H1 (cell line): Measurements from ENCODE around the gene RELN. TPM values are rescaled to one million over a fixed set of nuclear protein-coding genes. Genes with fewer than 3 reads are reported as not detected.

ENCODE experiments used
- CTCF ChIA-PET: fragments of 300-600 bp; sonication (Branson Sonifier 250); formaldehyde crosslinking; loops from one replicate; lab custom pipeline; 2021; ENCODE audit not compliant: partially characterized antibody; lab: Charles Lee
- POLR2A ChIA-PET: fragments of 300-600 bp; sonication (Branson Sonifier 250); formaldehyde crosslinking; loops from one replicate; lab custom pipeline; 2021; ENCODE audit warnings: inconsistent platforms; ENCODE audit not compliant: partially characterized antibody; lab: Charles Lee
- DNase-seq, 2 experiments: peaks; one replicate each; pipeline versions ENCODE4 v3.0.0 to v3.0.0-alpha.2; 2010 to 2022; ENCODE audit warnings: low spot score in 2 of 2, low read depth in 1 of 2, mixed read lengths in 1 of 2
- FAIRE-seq: peaks from 2 replicates; lab custom pipeline; 2011; peaks lifted over from hg19 to GRCh38; lab: Jason Lieb, UNC
- H2AFZ ChIP-seq: 2 replicates; pipeline ENCODE4 v1.8.1; 2012; ENCODE audit warnings: low read length, inconsistent platforms
- H2AK5ac ChIP-seq: 2 replicates; pipeline ENCODE4 v1.6.1; 2013; ENCODE audit warnings: low read depth, low read length
- H2BK120ac ChIP-seq: replicated peaks from 2 replicates; pipeline ENCODE3; 2013; ENCODE audit warnings: low read depth, low read length, inconsistent platforms
- H2BK12ac ChIP-seq: 2 replicates; pipeline ENCODE4 v1.6.1; 2013; ENCODE audit warnings: low read depth, low read length
- H2BK15ac ChIP-seq: 2 replicates; pipeline ENCODE4 v1.6.1; 2013; ENCODE audit warnings: low read length
- H2BK20ac ChIP-seq: 2 replicates; pipeline ENCODE4 v1.6.1; 2013; ENCODE audit warnings: low read length
- H2BK5ac ChIP-seq: 2 replicates; pipeline ENCODE4 v1.6.1; 2013; ENCODE audit warnings: low read depth, low read length
- H3K14ac ChIP-seq: 2 replicates; pipeline ENCODE4 v1.6.1; 2013; ENCODE audit warnings: inconsistent platforms; ENCODE audit not compliant: insufficient read length
- H3K18ac ChIP-seq: 2 replicates; pipeline ENCODE4 v1.6.1; 2013; ENCODE audit warnings: low read length; ENCODE audit errors: extremely low read depth
- H3K23ac ChIP-seq: 2 replicates; pipeline ENCODE4 v1.6.1; 2013; ENCODE audit warnings: inconsistent platforms; ENCODE audit not compliant: insufficient read length
- H3K23me2 ChIP-seq: 2 replicates; pipeline ENCODE4 v1.6.1; 2013; ENCODE audit warnings: low read depth, low read length
- H3K27ac ChIP-seq: 2 replicates; pipeline ENCODE4 v1.6.1; 2011; ENCODE audit warnings: low read depth, low read length, inconsistent platforms
- H3K27me3 ChIP-seq, 4 experiments: replicated peaks in 1 of 4; 1 replicate in 1 of 4; 2 replicates in 3 of 4; pipeline versions ENCODE4 v1.6.1 to v1.8.1; 2011 to 2013; ENCODE audit warnings: low read length in 3 of 4, mild to moderate bottlenecking in 3 of 4, inconsistent platforms in 2 of 4, mixed read lengths in 2 of 4, moderate library complexity in 1 of 4; ENCODE audit not compliant: control insufficient read depth in 3 of 4, insufficient read depth in 3 of 4; ENCODE audit errors: extremely low read depth in 1 of 4
- H3K36me3 ChIP-seq, 4 experiments: 2 replicates each; pipeline versions ENCODE4 v1.6.1 to v1.8.1; 2011 to 2013; ENCODE audit warnings: mild to moderate bottlenecking in 4 of 4, low read length in 3 of 4, moderate library complexity in 2 of 4, control low read depth in 1 of 4, inconsistent platforms in 1 of 4; ENCODE audit not compliant: insufficient read depth in 4 of 4, control insufficient read depth in 2 of 4
- H3K4ac ChIP-seq: replicated peaks from 2 replicates; pipeline ENCODE3; 2013; ENCODE audit warnings: low read length, low read depth, mixed read lengths, inconsistent platforms; ENCODE audit not compliant: insufficient read length
- H3K4me1 ChIP-seq, 4 experiments: replicated peaks in 1 of 4; 1 replicate in 1 of 4; 2 replicates in 3 of 4; pipeline versions ENCODE4 v1.6.1 to v1.8.1; 2011 to 2013; ENCODE audit warnings: low read length in 3 of 4, inconsistent platforms in 2 of 4, mixed read lengths in 1 of 4; ENCODE audit not compliant: insufficient read depth in 4 of 4, control insufficient read depth in 3 of 4
- H3K4me2 ChIP-seq, 2 experiments: 2 replicates each; pipeline versions ENCODE4 v1.6.1 to v1.8.1; 2011 to 2013; ENCODE audit warnings: low read depth in 2 of 2, low read length in 2 of 2, control low read depth in 1 of 2, inconsistent platforms in 1 of 2, mild to moderate bottlenecking in 1 of 2; ENCODE audit not compliant: insufficient read depth in 1 of 2
- H3K4me3 ChIP-seq, 4 experiments: fragments of 200-600, 300-600 bp in 1 of 4; sonication (generic), shearing (Covaris generic), sonication (Bioruptor Twin) in 1 of 4; 2 replicates each; pipeline versions ENCODE4 v1.5.1 to v1.8.1; 2011 to 2016; ENCODE audit warnings: low read length in 4 of 4, low read depth in 3 of 4, control low read depth in 2 of 4, inconsistent platforms in 2 of 4, mild to moderate bottlenecking in 2 of 4, mixed read lengths in 1 of 4, moderate library complexity in 1 of 4; ENCODE audit not compliant: insufficient read depth in 2 of 4; ENCODE audit errors: extremely low read depth in 1 of 4
- H3K56ac ChIP-seq: replicated peaks from 2 replicates; pipeline ENCODE3; 2013; ENCODE audit warnings: low read depth, mild to moderate bottlenecking, mixed read lengths, low read length, inconsistent platforms; ENCODE audit not compliant: insufficient read length
- H3K79me1 ChIP-seq: 2 replicates; pipeline ENCODE4 v1.6.1; 2013; ENCODE audit warnings: low read depth, low read length, control low read depth
- H3K79me2 ChIP-seq, 2 experiments: 2 replicates each; pipeline versions ENCODE4 v1.6.1 to v1.8.1; 2012 to 2013; ENCODE audit warnings: low read length in 2 of 2, mild to moderate bottlenecking in 2 of 2, inconsistent platforms in 1 of 2; ENCODE audit not compliant: insufficient read depth in 2 of 2, control insufficient read depth in 1 of 2
- H3K9ac ChIP-seq, 4 experiments: replicated peaks in 1 of 4; 1 replicate in 1 of 4; 2 replicates in 3 of 4; pipeline versions ENCODE4 v1.6.1 to v1.8.1; 2011 to 2013; ENCODE audit warnings: low read depth in 3 of 4, low read length in 3 of 4, control low read depth in 2 of 4, mild to moderate bottlenecking in 2 of 4, moderate library complexity in 2 of 4, inconsistent platforms in 1 of 4; ENCODE audit errors: extremely low read depth in 1 of 4
- H3K9me3 ChIP-seq, 2 experiments: 2 replicates each; pipeline versions ENCODE4 v1.6.1 to v1.8.1; 2012 to 2013; ENCODE audit warnings: mild to moderate bottlenecking in 2 of 2, moderate library complexity in 2 of 2, control low read depth in 1 of 2, inconsistent platforms in 1 of 2, low read depth in 1 of 2, low read length in 1 of 2, mixed read lengths in 1 of 2; ENCODE audit not compliant: insufficient read depth in 2 of 2
- H4K20me1 ChIP-seq, 2 experiments: replicated peaks in 1 of 2; 2 replicates each; pipeline versions ENCODE3 to v1.8.1; 2011 to 2013; ENCODE audit warnings: inconsistent platforms in 2 of 2, low read length in 2 of 2, mild to moderate bottlenecking in 1 of 2; ENCODE audit not compliant: insufficient read depth in 2 of 2, control insufficient read depth in 1 of 2
- H4K5ac ChIP-seq: 2 replicates; pipeline ENCODE4 v1.6.1; 2013; ENCODE audit warnings: low read length, low read depth, mixed read lengths, inconsistent platforms; ENCODE audit not compliant: insufficient read length
- H4K8ac ChIP-seq: 2 replicates; pipeline ENCODE4 v1.8.0; 2013; ENCODE audit warnings: mild to moderate bottlenecking, moderate library complexity, low read length, inconsistent platforms; ENCODE audit not compliant: insufficient read depth; ENCODE audit errors: extremely low read depth
- H4K91ac ChIP-seq: replicated peaks from 2 replicates; pipeline ENCODE3; 2013; ENCODE audit warnings: low read length, mixed read lengths, inconsistent platforms; ENCODE audit not compliant: insufficient read length
- BACH1 ChIP-seq: IDR thresholded peaks from 2 replicates; pipeline ENCODE4 v1.6.1; 2012; ENCODE audit warnings: low read length, improper control_type of control experiment
- CHD2 ChIP-seq: IDR thresholded peaks from 2 replicates; pipeline ENCODE4 v1.6.1; 2012; ENCODE audit warnings: low read length, improper control_type of control experiment
- JUND ChIP-seq: IDR thresholded peaks from 2 replicates; pipeline ENCODE4 v1.6.1; 2011; ENCODE audit warnings: mild to moderate bottlenecking, improper control_type of control experiment, low read length
- MAFK ChIP-seq: IDR thresholded peaks from 2 replicates; pipeline ENCODE4 v1.6.1; 2012; ENCODE audit warnings: low read depth, mild to moderate bottlenecking, improper control_type of control experiment, low read length
- RBBP5 ChIP-seq: IDR thresholded peaks from 2 replicates; pipeline ENCODE4 v1.7.1; 2012; ENCODE audit warnings: low read depth, mild to moderate bottlenecking, inconsistent platforms, low read length, moderate library complexity, borderline replicate concordance
- SP4 ChIP-seq: IDR thresholded peaks from 2 replicates; pipeline ENCODE4 v1.6.1; 2012; ENCODE audit warnings: low read length, inconsistent platforms
- TAF1 ChIP-seq: IDR thresholded peaks from 2 replicates; pipeline ENCODE4 v1.6.1; 2011; ENCODE audit warnings: mild to moderate bottlenecking, low read depth, low read length
- TEAD4 ChIP-seq: IDR thresholded peaks from 2 replicates; pipeline ENCODE4 v1.6.1; 2012; ENCODE audit warnings: low read depth, low read length, inconsistent platforms, mixed read lengths
- WGBS, 2 experiments: shearing (Covaris generic) in 1 of 2; methylation state at CpG; one replicate each; pipeline versions ENCODE4 v1.1.6 to v1.1.7; 2013 to 2015; ENCODE audit warnings: low lambda C conversion rate in 2 of 2, mixed read lengths in 2 of 2, inconsistent platforms in 1 of 2, low coverage in 1 of 2, missing lambda C conversion rate in 1 of 2; ENCODE audit not compliant: insufficient replicate concordance in 2 of 2, insufficient coverage in 1 of 2, insufficient read length in 1 of 2; ENCODE audit errors: extremely low coverage in 1 of 2, missing lambda C conversion rate in 1 of 2; 5-methylcytosine and 5-hydroxymethylcytosine counted together
- polyA plus RNA-seq, 7 experiments: library from polyadenylated mRNA; depleted of rRNA in 3 of 7; stranded (reverse) in 5 of 7; unstranded in 2 of 7; fragments of >200 nt in 5 of 7; fragments of 200-250 nt in 2 of 7; gene quantifications; 1 replicate in 5 of 7; 2 replicates in 1 of 7; 4 replicates in 1 of 7; pipeline versions ENCODE4 v1.2.1 to v1.2.3, GENCODE V29; 2011 to 2013; ENCODE audit warnings: missing spikeins in 2 of 7, mixed read lengths in 2 of 7
- total RNA-seq: library from RNA; stranded (reverse); fragmentation: NEBNext Ultra II Directional; extraction: Animal tissue kit (Norgen Biotek cat#: 25700); gene quantifications from 2 replicates; pipeline ENCODE4 v1.2.1, GENCODE V29; 2021

Gene RELN
- total and polyA plus RNA-seq, 2 of the 8 experiments (the other 6 are each of a cell fraction or from before 2014, with no cell fraction given): 0.03 to 0.07 TPM

GRCh38 chr7:103660455-103661371 lies 328.7 kb downstream of the RELN start:
- no peak overlapping the region for H2BK5ac ChIP-seq
- H3K14ac ChIP-seq: no peak overlapping the region
- DNase-seq (no peak), FAIRE-seq (peak; percentile 28)
- H3K18ac ChIP-seq: no peak overlapping the region
- H4K5ac ChIP-seq: no peak overlapping the region
- H2BK12ac ChIP-seq: no peak overlapping the region
- no peaks in the 10 kb centered on the region; the same call in 1 of the 2 replicates for H3K23me2 ChIP-seq
- WGBS, 2 experiments: 91% methylated on average over 7 of the region's 7 CpGs; no CpG with 5 or more reads in 1 of the 2 experiments
- no peak overlapping the region for H3K9ac ChIP-seq
- H3K56ac ChIP-seq: no peak overlapping the region
- no peak overlapping the region for H2AFZ ChIP-seq
- H2BK20ac ChIP-seq: no peak overlapping the region
- no peaks in the 10 kb centered on the region for H3K27me3 ChIP-seq
- no peaks in the 10 kb centered on the region for H3K79me1 ChIP-seq
- H3K36me3 ChIP-seq: no peaks in the 10 kb centered on the region
- H3K4me1 ChIP-seq: no peaks in the 10 kb centered on the region
- CTCF ChIA-PET: no interaction called here
- no peak overlapping the region for H3K23ac ChIP-seq
- TF ChIP-seq TAF1 (no peak), BACH1 (no peak), MAFK (no peak), SP4 (no peak), TEAD4 (no peak), CHD2 (no peak), JUND (peak; percentile 22; the same call in 1 of the 2 replicates), RBBP5 (no peak)
- TF ChIP-seq, all 59 proteins: peak for 1
- Histone ChIP-seq H3K27ac (no peak overlapping the region), H3K4ac (no peak overlapping the region), H2AK5ac (no peak overlapping the region), H3K79me2 (no peaks in the 10 kb centered on the region), H3K9me3 (no peaks in the 10 kb centered on the region), H4K8ac (no peak overlapping the region), H4K20me1 (no peaks in the 10 kb centered on the region), H4K91ac (no peak overlapping the region), H3K4me3 (no peak overlapping the region), H2BK15ac (no peak overlapping the region), H3K4me2 (no peak overlapping the region), H2BK120ac (no peak overlapping the region)
- POLR2A ChIA-PET: no interaction called here
